ENCODE results near the gene SPEG. TPM values are rescaled to one million over a fixed set of nuclear protein-coding genes. Genes with fewer than 3 reads are reported as not detected.
"Not testable (repeated sequence)": the region's sequence is repeated elsewhere in the genome, so short reads cannot be mapped to it uniquely, and the experiment has no call there.

The SPEG gene
- total RNA-seq, 4 donors from 2014 or later, result 12.4 to 28.9 (median 17.7) TPM

- ATAC-seq (ENCODE audit: low FRiP score) (no peak), DNase-seq (ENCODE audit: low spot score) (no peak)
- TF ChIP-seq CTCF (IDR thresholded peaks at IDR 0.05), result no peak
Observed at GRCh38 chr2:219405958-219406860, 28.4 kb upstream of the SPEG start.

- DNase-seq (ENCODE audit: low spot score), result no peak
- no peak for TF ChIP-seq CTCF (IDR thresholded peaks at IDR 0.05)
- ATAC-seq (ENCODE audit: low FRiP score), result peak; percentile 39
Observed at GRCh38 chr2:219406861-219407230, 27.8 kb upstream of the SPEG start.

- ATAC-seq (ENCODE audit: low FRiP score); DNase-seq (ENCODE audit: low spot score): not testable (repeated sequence)
Observed at GRCh38 chr2:219407343-219407742, 27.3 kb upstream of the SPEG start.

GRCh38 chr2:219408204-219408603 lies 26.4 kb upstream of the SPEG start:
- ATAC-seq (ENCODE audit: low FRiP score), result no peak
- DNase-seq (ENCODE audit: low spot score), result no peak
- TF ChIP-seq CTCF (IDR thresholded peaks at IDR 0.05), result no peak

GRCh38 chr2:219408631-219409030 lies 26.0 kb upstream of the SPEG start:
- ATAC-seq (ENCODE audit: low FRiP score) (no peak), DNase-seq (ENCODE audit: low spot score) (no peak)
- TF ChIP-seq CTCF (IDR thresholded peaks at IDR 0.05), result no peak

GRCh38 chr2:219409619-219410018 lies 25.0 kb upstream of the SPEG start:
- ATAC-seq (ENCODE audit: low FRiP score) (no peak), DNase-seq (ENCODE audit: low spot score) (no peak)
- TF ChIP-seq CTCF (IDR thresholded peaks at IDR 0.05), result no peak

GRCh38 chr2:219410390-219410789 lies 24.3 kb upstream of the SPEG start:
- ATAC-seq (ENCODE audit: low FRiP score) (no peak), DNase-seq (ENCODE audit: low spot score) (no peak)
- no peak for TF ChIP-seq CTCF (IDR thresholded peaks at IDR 0.05)
